ENCODE data around the gene NFILZ.

Gene NFILZ

GRCh38 chr19:8610936-8611300 is 19.5 kb upstream of the NFILZ start:
- DNase-seq (ENCODE audit: low read depth, low spot score), result no peak
- no peak for TF ChIP-seq CTCF (IDR thresholded peaks at IDR 0.05; ENCODE audit: low read depth, low read length)
- in situ Hi-C loops (cut with HindIII; ENCODE audit: low sequenced_read_pairs), result no loop called here
- H3K4me3 ChIP-seq (ENCODE audit: low read depth, low read length), result no peak overlapping the region

- no peak for DNase-seq (ENCODE audit: low read depth, low spot score)
- no peak for TF ChIP-seq CTCF (IDR thresholded peaks at IDR 0.05; ENCODE audit: low read depth, low read length)
- in situ Hi-C loops (cut with HindIII; ENCODE audit: low sequenced_read_pairs), result no loop called here
- no peak overlapping the region for H3K4me3 ChIP-seq (ENCODE audit: low read depth, low read length)
Measured at GRCh38 chr19:8611391-8611876, 19.0 kb upstream of the NFILZ start.

- no peak for TF ChIP-seq CTCF (IDR thresholded peaks at IDR 0.05; ENCODE audit: low read depth, low read length)
- H3K4me3 ChIP-seq (ENCODE audit: low read depth, low read length), result no peak overlapping the region
- DNase-seq (ENCODE audit: low read depth, low spot score), result peak; percentile 96
- in situ Hi-C loops (cut with HindIII; ENCODE audit: low sequenced_read_pairs), result no loop called here
Measured at GRCh38 chr19:8611877-8612806, 18.3 kb upstream of the NFILZ start.

- in situ Hi-C loops (cut with HindIII; ENCODE audit: low sequenced_read_pairs), result no loop called here
- DNase-seq (ENCODE audit: low read depth, low spot score), result no peak
- TF ChIP-seq CTCF (IDR thresholded peaks at IDR 0.05; ENCODE audit: low read depth, low read length), result no peak
- H3K4me3 ChIP-seq (ENCODE audit: low read depth, low read length), result no peak overlapping the region
Measured at GRCh38 chr19:8612807-8613171, 17.6 kb upstream of the NFILZ start.

GRCh38 chr19:8614455-8614854 is 16.0 kb upstream of the NFILZ start:
- no peak overlapping the region for H3K4me3 ChIP-seq (ENCODE audit: low read depth, low read length)
- DNase-seq (ENCODE audit: low read depth, low spot score), result no peak
- in situ Hi-C loops (cut with HindIII; ENCODE audit: low sequenced_read_pairs), result no loop called here
- no peak for TF ChIP-seq CTCF (IDR thresholded peaks at IDR 0.05; ENCODE audit: low read depth, low read length)

GRCh38 chr19:8615024-8615423 is 15.4 kb upstream of the NFILZ start:
- in situ Hi-C loops (cut with HindIII; ENCODE audit: low sequenced_read_pairs), result no loop called here
- DNase-seq (ENCODE audit: low read depth, low spot score), result peak; percentile 52
- no peak overlapping the region for H3K4me3 ChIP-seq (ENCODE audit: low read depth, low read length)
- no peak for TF ChIP-seq CTCF (IDR thresholded peaks at IDR 0.05; ENCODE audit: low read depth, low read length)
